NCI-H1105 (cell line): ENCODE measurements around the gene TRAK2.
"Not testable (repeated sequence)": the region's sequence is repeated elsewhere in the genome, so short reads cannot be mapped to it uniquely, and the experiment has no call there.

ENCODE experiments used
- DNase-seq: peaks from one replicate; lab custom pipeline; 2025; lab: John Stamatoyannopoulos, UW

TRAK2 gene

GRCh38 chr2:201448701-201449100, 2.6 kb downstream of the TRAK2 start:
- no peak for DNase-seq

GRCh38 chr2:201448061-201448460, 3.2 kb downstream of the TRAK2 start:
- DNase-seq = no peak

DNA sequence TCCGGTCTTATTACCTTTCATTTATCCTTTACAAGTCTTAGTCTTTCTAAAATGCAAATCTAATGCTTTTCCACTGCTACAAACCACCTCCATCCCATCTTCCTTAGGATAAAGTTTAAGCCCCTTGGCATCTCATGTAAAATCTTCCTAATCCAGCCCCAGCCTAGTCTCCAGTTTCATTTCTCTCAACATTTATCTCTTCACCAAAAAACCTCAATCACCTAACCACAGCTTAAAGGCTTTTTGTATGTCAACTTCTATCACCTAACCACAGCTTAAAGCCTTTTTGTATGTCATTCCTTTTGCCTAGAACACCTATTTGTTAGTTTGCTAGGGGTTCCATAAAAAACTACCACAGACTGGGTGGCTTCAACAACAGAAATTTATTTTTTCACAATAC, 4.2 kb downstream of the TRAK2 start:
- DNase-seq = no peak

- no peak for DNase-seq
Measured at GRCh38 chr2:201444746-201445465, 6.4 kb downstream of the TRAK2 start.

GRCh38 chr2:201441409-201441808, 9.8 kb downstream of the TRAK2 start:
- DNase-seq = no peak

GRCh38 chr2:201440182-201440581, 11.1 kb downstream of the TRAK2 start:
- peak; percentile 81 for DNase-seq

GRCh38 chr2:201439336-201439922, 11.8 kb downstream of the TRAK2 start:
- DNase-seq = not testable (repeated sequence)

DNA sequence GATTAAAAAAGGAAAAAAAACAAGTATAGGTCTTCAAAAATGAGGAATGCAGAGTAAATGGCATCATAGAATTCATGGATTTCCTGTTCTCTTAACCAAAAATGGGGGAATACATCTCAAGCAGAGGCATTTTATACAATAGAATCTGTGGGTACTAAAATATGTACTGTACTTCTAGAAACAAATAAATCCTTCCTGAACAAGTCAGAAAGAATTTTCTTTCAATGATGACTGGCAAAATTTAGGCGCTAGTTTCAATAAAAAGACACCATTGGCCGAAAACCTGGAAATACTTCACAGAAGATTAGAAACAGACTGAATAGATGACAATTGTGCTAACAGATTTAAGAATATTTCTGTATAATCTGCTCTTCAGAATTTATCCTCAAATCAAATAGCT, 15.1 kb downstream of the TRAK2 start:
- DNase-seq = no peak

- DNase-seq = no peak
Measured at GRCh38 chr2:201433394-201433995, 17.8 kb downstream of the TRAK2 start.

GRCh38 chr2:201432621-201433393, 18.5 kb downstream of the TRAK2 start:
- DNase-seq = no peak

- no peak for DNase-seq
Measured at GRCh38 chr2:201432038-201432620, 19.1 kb downstream of the TRAK2 start.

DNA sequence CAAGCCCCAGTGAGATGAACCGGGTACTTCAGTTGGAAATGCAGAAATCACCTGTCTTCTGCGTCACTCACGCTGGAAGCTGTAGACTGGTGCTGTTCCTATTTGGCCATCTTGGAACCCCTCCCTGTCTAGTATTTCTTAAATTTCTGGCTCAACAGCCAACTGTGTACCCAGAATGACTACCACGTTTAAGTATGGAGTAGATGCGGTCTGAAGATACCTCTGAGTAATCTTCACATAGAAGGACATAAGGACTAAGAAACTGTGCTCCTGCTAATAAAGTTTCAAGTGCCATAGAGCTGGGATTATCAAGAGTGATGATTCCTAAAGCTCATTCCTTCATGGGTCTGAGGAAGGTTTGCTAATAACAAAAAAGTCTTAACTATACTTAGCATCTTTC, 20.4 kb downstream of the TRAK2 start:
- no peak for DNase-seq

GRCh38 chr2:201430322-201430721, 20.9 kb downstream of the TRAK2 start:
- DNase-seq = not testable (repeated sequence)

- DNase-seq = not testable (repeated sequence)
Measured at GRCh38 chr2:201429835-201430234, 21.4 kb downstream of the TRAK2 start.

- not testable (repeated sequence) for DNase-seq
Measured at GRCh38 chr2:201428366-201428765, 22.9 kb downstream of the TRAK2 start.

DNA sequence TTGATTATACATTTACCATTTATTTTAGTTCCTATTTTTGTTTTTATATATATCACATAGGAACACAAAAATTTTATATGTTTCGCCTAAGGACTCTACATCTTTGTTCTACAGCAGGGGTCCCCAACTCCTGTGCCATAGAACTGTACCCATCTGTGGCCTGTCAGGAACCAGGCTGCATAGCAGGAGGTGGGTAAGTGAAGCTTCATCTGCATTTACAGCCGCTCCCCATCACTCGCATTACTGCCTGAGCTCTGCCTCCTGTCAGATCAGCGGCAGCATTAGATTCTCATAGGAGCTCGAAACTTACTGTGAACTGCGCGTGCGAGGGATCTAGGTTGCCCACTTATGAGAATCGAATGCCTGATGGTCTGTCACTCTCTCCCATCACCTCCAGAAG, 25.3 kb downstream of the TRAK2 start:
- DNase-seq = no peak

GRCh38 chr2:201420442-201421113, 30.7 kb downstream of the TRAK2 start:
- no peak for DNase-seq

GRCh38 chr2:201419986-201420385, 31.3 kb downstream of the TRAK2 start:
- no peak for DNase-seq

- no peak for DNase-seq
Measured at GRCh38 chr2:201419057-201419635, 32.1 kb downstream of the TRAK2 start.

DNA sequence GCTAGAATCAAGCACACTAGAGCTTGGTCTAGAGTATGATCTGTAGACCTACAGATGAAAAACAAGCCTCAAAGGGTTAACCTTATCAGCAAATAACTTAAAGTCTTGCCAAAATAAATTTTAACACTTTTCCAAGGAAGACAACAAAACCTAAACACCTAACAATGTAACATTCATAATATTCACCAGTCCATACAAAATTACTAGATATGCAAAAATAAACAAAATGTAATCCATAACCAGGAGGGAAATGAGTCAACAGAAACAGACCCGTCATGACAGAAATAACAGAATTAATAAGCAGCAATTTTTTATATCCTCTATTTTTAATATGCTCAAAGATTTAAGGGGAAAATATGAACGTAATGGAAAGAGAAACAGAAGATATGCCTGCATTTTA, 36.1 kb downstream of the TRAK2 start:
- no peak for DNase-seq
